Gastroesophageal sphincter (tissue), 4 donors: ENCODE results near the gene CHTOP. TPM values are rescaled to one million over a fixed set of nuclear protein-coding genes. Genes with fewer than 3 reads are reported as not detected.

Source experiments
- ATAC-seq: fragments of 150-250 bp; one replicate; pipeline ENCODE4 v1.9.1; 2016; ENCODE audit warnings: mild to moderate bottlenecking, moderate library complexity
- H3K27ac ChIP-seq, 4 donors: fragments of 200-600 bp; sonication (generic) in 3 of 4; 1 replicate in 3 of 4; 2 replicates in 1 of 4; pipeline ENCODE4 v1.5.1; 2016 to 2019
- H3K27me3 ChIP-seq: fragments of 200-600 bp; sonication (generic); one replicate; pipeline ENCODE4 v1.5.1; 2019
- H3K36me3 ChIP-seq, 2 donors: fragments of 200-600 bp; sonication (generic); one replicate each; pipeline ENCODE4 v1.5.1; 2019; ENCODE audit warnings: control low read depth in 1 of 2
- H3K4me1 ChIP-seq, 3 donors: fragments of 200-600 bp; sonication (generic); 1 replicate in 2 of 3; 2 replicates in 1 of 3; pipeline ENCODE4 v1.5.1; 2016 to 2019; ENCODE audit warnings: control low read depth in 2 of 3
- H3K4me3 ChIP-seq, 2 donors: fragments of 200-600 bp; sonication (generic); one replicate each; pipeline ENCODE4 v1.5.1; 2019; ENCODE audit warnings: mild to moderate bottlenecking in 1 of 2, moderate library complexity in 1 of 2
- H3K9me3 ChIP-seq, 3 donors: fragments of 200-600 bp; sonication (generic); one replicate each; pipeline ENCODE4 v1.5.1; 2017 to 2019; ENCODE audit warnings: control low read depth in 2 of 3
- CTCF ChIP-seq, 4 experiments: fragments of 200-600 bp in 2 of 4; fragments of 450-650 bp in 2 of 4; sonication (generic) in 1 of 4; IDR thresholded peaks; one replicate each; pipeline ENCODE4 v1.5.1; 2017 to 2019; ENCODE audit warnings: antibody characterized with exemption in 4 of 4, mild to moderate bottlenecking in 2 of 4, moderate library complexity in 2 of 4
- EP300 ChIP-seq: sonication (generic); formaldehyde crosslinking; IDR thresholded peaks from one replicate; pipeline ENCODE4 v1.6.1; 2017; ENCODE audit warnings: antibody characterized with exemption, mild to moderate bottlenecking
- POLR2A ChIP-seq, 2 donors: fragments of 450-650 bp; IDR thresholded peaks; one replicate each; pipeline ENCODE4 v1.6.1; 2017; ENCODE audit warnings: antibody characterized with exemption in 2 of 2, mild to moderate bottlenecking in 2 of 2, moderate library complexity in 1 of 2
- POLR2AphosphoS5 ChIP-seq: sonication (generic); formaldehyde crosslinking; IDR thresholded peaks from one replicate; pipeline ENCODE4 v1.6.1; 2017; ENCODE audit warnings: antibody characterized with exemption
- WGBS, 2 donors: methylation state at CpG; one replicate each; pipeline ENCODE4 v1.1.5; 2018; ENCODE audit warnings: low coverage in 1 of 2; 5-methylcytosine and 5-hydroxymethylcytosine counted together
- total RNA-seq, 4 donors: library from RNA; depleted of rRNA; stranded (reverse); fragments of >200 nt; gene quantifications; one replicate each; pipeline ENCODE4 v1.1.0, GENCODE V29; 2016

The CHTOP gene
- total RNA-seq, 4 donors from 2014 or later, result 33.7 to 57.0 (median 42.2) TPM

- peaks cover 0 to 15% of the 10 kb centered on the region in 2 donors for H3K36me3 ChIP-seq
- peak overlapping the region in 3 of 4 donors; percentile 73 to 82 (median 76) for H3K27ac ChIP-seq
- ATAC-seq, result no peak
- H3K9me3 ChIP-seq, result no peaks in the 10 kb centered on the region
- no peak for TF ChIP-seq CTCF (IDR thresholded peaks at IDR 0.05)
- TF ChIP-seq POLR2A (IDR thresholded peaks at IDR 0.05), result no peak
- TF ChIP-seq POLR2AphosphoS5, result no peak
- TF ChIP-seq EP300, result no peak
- H3K4me3 ChIP-seq, result peak overlapping the region; percentile 1 to 72
- H3K4me1 ChIP-seq, result peaks cover 0 to 31% (median 7%) of the 10 kb centered on the region in 3 donors
- peaks cover 25% of the 10 kb centered on the region for H3K27me3 ChIP-seq
- WGBS, 2 donors, result 23 to 71% methylated on average over 1 to 9 of the region's 10 CpGs
These were observed 46.2 kb downstream of the CHTOP start for GRCh38 chr1:153680120-153680403.

GRCh38 chr1:153682730-153683129 is 48.9 kb downstream of the CHTOP start:
- H3K36me3 ChIP-seq, result peaks cover 0 to 36% of the 10 kb centered on the region in 2 donors
- H3K4me1 ChIP-seq, result peaks cover 0 to 25% (median 7%) of the 10 kb centered on the region in 3 donors
- no peak overlapping the region for H3K4me3 ChIP-seq
- 40 to 84% methylated on average over 1 to 7 of the region's 7 CpGs for WGBS, 2 donors
- H3K27ac ChIP-seq, result no peak overlapping the region
- no peaks in the 10 kb centered on the region for H3K9me3 ChIP-seq
- peaks cover 25% of the 10 kb centered on the region for H3K27me3 ChIP-seq
- ATAC-seq, result no peak
- no peak for TF ChIP-seq POLR2AphosphoS5
- no peak for TF ChIP-seq EP300
- TF ChIP-seq CTCF (IDR thresholded peaks at IDR 0.05), result no peak
- TF ChIP-seq POLR2A (IDR thresholded peaks at IDR 0.05), result no peak

GRCh38 chr1:153683854-153684253 is 50.0 kb downstream of the CHTOP start:
- H3K4me3 ChIP-seq, result no peak overlapping the region
- ATAC-seq, result peak; percentile 33
- no peak for TF ChIP-seq POLR2AphosphoS5
- TF ChIP-seq POLR2A (IDR thresholded peaks at IDR 0.05), result no peak
- no peak for TF ChIP-seq CTCF (IDR thresholded peaks at IDR 0.05)
- peaks cover 16% of the 10 kb centered on the region for H3K27me3 ChIP-seq
- no peaks in the 10 kb centered on the region for H3K9me3 ChIP-seq
- H3K27ac ChIP-seq, result peak overlapping the region in 1 of 4 donors; percentile 12
- H3K36me3 ChIP-seq, result peaks cover 0 to 47% of the 10 kb centered on the region in 2 donors
- 62 to 86% methylated on average over 1 to 3 of the region's 5 CpGs for WGBS, 2 donors
- H3K4me1 ChIP-seq, result peaks cover 0 to 14% (median 3%) of the 10 kb centered on the region in 3 donors

- Histone ChIP-seq H3K4me1 (peaks cover 0 to 4% (median 0%) of the 10 kb centered on the region in 3 donors), H3K9me3 (no peaks in the 10 kb centered on the region), H3K4me3 (no peak overlapping the region), H3K36me3 (peaks cover 0 to 57% of the 10 kb centered on the region in 2 donors), H3K27me3 (peaks cover 6% of the 10 kb centered on the region), H3K27ac (no peak overlapping the region)
- TF ChIP-seq POLR2A (IDR thresholded peaks at IDR 0.05), result no peak
- TF ChIP-seq POLR2AphosphoS5, result no peak
- TF ChIP-seq EP300, result no peak
- no peak for TF ChIP-seq CTCF (IDR thresholded peaks at IDR 0.05)
- WGBS, 2 donors, result 100% methylated on average over 1 to 2 of the region's 12 CpGs
- ATAC-seq, result no peak
These were observed 51.0 kb downstream of the CHTOP start for GRCh38 chr1:153684892-153685291.

GRCh38 chr1:153685544-153686340 is 51.9 kb downstream of the CHTOP start:
- WGBS, 2 donors, result 71 to 79% methylated on average over 5 to 7 of the region's 11 CpGs
- Histone ChIP-seq H3K36me3 (peaks cover 0 to 60% of the 10 kb centered on the region in 2 donors), H3K27me3 (no peaks in the 10 kb centered on the region), H3K9me3 (no peaks in the 10 kb centered on the region), H3K4me3 (no peak overlapping the region), H3K27ac (no peak overlapping the region), H3K4me1 (no peaks in the 10 kb centered on the region)
- TF ChIP-seq EP300 (no peak), POLR2A (IDR thresholded peaks at IDR 0.05) (no peak), CTCF (IDR thresholded peaks at IDR 0.05) (no peak)
- no peak for ATAC-seq
